ENCODE measurements around the gene RAP1B. TPM values are rescaled to one million over a fixed set of nuclear protein-coding genes. Genes with fewer than 3 reads are reported as not detected.

RAP1B gene
- total RNA-seq, 1 donor from 2014 or later: 134 TPM

DNA sequence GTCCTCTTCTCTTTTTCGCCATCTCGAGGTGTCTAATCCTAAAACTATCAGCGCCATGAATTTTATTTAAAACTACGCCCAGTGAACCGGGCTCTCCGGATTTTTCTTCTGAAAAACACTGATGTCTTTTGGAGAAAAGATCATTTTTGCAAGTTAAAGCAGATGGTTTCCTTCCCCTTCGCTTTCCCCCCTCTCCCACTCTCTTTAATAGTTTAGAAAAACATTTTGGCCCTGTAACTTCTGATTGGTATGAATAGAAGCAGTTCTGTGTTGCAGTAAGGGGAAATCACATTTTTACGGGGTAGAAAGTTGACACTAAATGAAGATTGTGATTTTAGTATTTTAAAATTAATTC, 1.1 kb downstream of the RAP1B start:
- no peak for DNase-seq (ENCODE audit: low read depth in 2 of 2)

- DNase-seq (ENCODE audit: low read depth in 2 of 2): peak; percentile 47 to 73
These were observed 1.5 kb downstream of the RAP1B start for GRCh38 chr12:68612202-68612601.

DNA sequence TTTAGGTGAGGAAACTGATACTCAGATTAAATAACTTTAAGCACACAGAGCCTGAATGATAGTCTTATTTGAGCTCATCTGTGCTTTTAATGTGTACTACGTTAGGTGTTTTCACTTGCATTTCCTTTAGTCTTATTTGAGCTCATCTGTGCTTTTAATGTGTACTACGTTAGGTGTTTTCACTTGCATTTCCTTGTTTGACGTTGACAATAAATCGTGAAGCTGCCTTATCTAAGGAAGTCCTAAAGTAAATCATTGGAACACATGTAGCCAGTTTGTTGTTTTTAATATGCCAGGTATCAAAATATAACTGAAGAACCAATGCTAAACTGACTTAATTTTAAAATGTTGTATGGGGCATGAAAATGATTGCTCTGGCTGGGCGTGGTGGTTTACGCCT, 2.0 kb downstream of the RAP1B start:
- peak in 1 of 2 donors; percentile 23 for DNase-seq (ENCODE audit: low read depth in 2 of 2)

DNA sequence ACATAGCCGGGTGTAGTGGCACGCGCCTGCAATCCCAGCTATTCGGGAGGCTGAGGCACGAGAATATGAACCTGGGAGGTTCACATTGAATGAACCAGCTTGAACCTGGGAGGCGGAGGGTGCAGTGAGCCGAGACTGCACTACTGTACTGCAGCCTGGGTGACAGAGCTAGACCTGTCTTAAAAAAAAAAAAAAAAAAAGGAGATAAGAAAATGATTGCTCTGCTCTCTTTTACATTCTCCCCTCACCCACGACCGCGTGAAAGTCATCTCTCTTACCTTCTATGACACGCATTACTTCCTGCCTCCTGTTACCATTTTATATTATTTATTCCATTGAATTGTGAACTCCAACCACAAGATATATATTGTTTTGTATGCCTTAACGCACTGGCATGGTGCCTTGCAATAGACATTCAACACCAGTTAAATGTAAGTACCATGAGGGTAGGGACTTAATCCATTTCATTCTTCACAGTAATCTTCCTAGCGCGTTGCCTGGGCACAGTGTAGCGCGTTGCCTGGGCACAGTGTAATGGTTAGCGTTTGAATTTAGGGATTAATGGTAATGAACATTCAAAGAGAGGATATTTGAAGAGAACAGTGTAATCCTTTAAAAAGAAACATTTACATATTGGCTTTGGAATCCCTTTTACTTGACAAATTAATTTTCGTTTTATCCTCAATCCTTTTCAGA, 2.7 kb downstream of the RAP1B start:
- DNase-seq (ENCODE audit: low read depth in 2 of 2): no peak

DNA sequence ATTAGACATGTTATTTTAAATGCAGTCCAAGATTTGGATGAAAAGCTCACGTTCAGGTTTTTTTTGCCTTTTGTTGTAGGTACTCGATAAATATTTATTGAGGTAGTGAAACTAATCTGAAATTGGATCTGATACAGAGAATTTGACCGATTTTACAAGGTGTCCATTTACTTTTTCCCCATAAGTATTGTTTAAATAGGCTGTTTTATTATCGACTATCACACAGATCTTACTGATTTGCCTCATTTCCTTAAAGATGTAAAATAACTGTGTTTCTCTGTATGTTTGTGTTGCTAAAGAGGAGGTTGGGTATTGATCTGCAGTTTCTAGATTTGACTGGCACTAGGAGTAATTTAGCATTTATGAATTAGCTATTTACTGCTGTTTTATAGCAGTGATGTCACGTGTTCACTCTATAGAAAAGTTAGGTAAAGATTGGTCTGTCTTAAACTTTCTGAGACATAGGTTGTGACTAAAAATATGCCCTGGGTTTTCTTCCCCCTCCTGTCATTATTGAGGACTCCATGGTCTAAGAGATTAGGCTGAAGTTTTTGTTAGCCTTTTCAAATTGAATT, 3.5 kb downstream of the RAP1B start:
- no peak for DNase-seq (ENCODE audit: low read depth in 2 of 2)

DNA sequence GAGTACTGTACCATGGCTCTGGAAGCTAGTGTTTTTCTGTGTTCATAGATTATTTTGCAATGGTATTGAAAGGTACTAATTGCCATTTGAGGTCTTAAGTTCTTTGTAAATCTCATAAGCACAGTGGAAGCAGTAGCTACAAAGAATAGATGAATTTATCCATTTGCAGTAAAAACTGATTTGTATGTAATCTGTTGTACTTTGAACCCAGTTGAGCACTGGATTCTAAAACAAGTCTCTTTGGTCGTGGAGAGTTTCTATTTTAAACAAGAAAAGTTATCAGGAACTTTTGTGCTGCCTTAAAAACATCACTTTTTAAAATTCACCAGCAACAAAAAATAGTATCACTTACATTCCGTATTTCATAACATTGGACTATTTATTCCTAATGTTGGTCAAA, 4.1 kb downstream of the RAP1B start:
- DNase-seq (ENCODE audit: low read depth in 2 of 2): no peak

GRCh38 chr12:68617160-68617926, 6.6 kb downstream of the RAP1B start:
- peak in 1 of 2 donors; percentile 48 for DNase-seq (ENCODE audit: low read depth in 2 of 2)

- peak in 1 of 2 donors; percentile 7 for DNase-seq (ENCODE audit: low read depth in 2 of 2)
These were observed 8.8 kb downstream of the RAP1B start for GRCh38 chr12:68619541-68619940.

GRCh38 chr12:68620519-68621471, 10.1 kb downstream of the RAP1B start:
- no peak for DNase-seq (ENCODE audit: low read depth in 2 of 2)

DNA sequence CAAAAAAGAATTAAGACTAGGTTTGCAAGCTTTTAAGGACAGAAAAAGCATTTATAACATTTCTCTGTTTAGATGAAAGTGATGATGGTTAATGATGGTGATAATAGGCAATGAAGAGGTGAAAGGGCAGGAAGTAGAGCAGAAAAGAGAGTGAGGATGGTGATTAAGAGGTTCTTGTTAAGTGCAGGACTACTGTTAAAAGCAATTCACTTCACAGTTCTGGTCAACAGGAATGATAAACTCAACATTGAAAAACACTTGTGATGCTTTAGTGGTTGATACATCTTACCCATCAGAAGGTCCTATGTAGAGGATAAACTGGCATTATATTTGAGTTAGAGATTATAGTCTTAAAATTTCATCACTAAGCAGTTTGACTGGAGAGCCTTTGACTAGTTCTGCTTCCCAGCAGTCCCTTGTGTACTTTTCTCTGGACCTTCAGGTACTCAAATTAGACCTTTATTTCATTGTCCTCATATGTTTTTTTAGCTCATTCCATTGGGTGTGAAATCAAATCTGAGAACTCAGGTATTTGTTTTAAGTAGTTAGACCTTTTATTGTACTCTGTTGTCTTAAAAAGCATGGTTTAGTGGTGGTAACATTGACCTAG, 10.9 kb downstream of the RAP1B start:
- no peak for DNase-seq (ENCODE audit: low read depth in 2 of 2)

DNA sequence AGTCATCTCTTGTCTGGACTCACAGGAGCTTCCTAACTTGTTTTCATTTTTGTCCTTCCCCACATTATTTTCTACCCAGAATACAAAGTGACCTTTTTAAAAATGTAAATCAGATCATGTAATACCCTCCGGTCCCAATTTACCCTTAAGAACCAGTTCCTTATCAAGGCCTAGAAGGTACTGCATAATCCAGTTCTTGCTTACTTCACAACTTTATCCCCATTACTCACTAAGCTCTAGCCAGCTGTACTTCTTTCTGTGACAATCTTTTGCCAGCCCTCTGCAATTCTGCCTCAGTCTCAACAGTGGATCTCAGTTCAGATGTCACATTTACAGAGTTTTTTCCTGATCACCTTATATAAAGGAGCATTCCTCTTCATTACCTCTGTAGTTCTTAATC, 11.6 kb downstream of the RAP1B start:
- DNase-seq (ENCODE audit: low read depth in 2 of 2): no peak

- no peak for DNase-seq (ENCODE audit: low read depth in 2 of 2)
These were observed 12.4 kb downstream of the RAP1B start for GRCh38 chr12:68623059-68623458.

DNA sequence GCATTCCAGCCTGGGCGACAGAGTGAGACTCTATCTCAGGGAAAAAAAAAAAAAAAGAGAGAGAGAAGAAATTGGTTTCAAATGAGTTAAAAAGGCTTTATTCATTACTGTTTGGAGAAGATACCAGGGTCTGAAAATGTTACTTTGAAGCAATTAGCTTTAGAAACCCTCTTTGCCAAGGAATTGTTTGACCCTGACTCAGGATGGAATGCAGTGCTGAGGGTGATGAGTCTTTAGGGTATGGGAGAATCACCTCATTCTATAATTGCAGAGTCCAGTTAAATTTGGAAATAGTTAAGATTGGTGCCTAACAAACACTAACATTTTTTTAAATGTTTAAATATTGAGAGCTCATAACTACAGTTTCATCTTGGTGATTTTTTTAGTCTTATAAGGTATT, 13.3 kb downstream of the RAP1B start:
- DNase-seq (ENCODE audit: low read depth in 2 of 2): no peak

GRCh38 chr12:68624933-68625332, 14.2 kb downstream of the RAP1B start:
- DNase-seq (ENCODE audit: low read depth in 2 of 2): no peak

DNA sequence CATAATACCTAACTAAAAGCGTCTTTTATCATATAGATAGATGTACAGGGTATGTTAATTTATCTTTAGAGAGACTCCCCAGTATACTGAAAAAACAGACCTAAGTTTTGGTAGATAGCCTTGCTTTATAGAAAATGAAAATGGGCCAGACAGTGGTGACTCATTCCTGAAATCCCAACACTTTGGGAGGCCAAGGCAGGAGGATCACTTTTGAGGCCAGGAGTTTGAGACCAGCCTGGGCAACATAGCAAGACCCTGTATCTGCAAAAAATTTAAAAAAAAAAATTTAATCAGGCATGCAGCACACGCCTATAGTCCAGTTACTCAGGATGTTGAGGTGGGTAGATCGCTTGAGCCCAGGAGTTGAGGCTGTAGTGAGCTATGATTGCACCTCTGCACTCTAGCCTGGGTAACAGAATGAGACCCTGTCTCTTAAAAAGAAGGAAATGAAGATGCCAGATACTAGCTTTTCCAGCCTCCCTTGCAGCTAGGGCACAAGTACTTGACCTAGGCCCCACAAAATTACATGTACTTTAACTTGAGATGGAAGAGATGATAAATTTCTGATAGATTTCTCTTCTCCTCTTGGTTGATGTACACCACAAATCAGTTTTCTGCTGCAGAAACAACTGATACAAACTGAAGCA, 17.1 kb downstream of the RAP1B start:
- no peak for DNase-seq (ENCODE audit: low read depth in 2 of 2)

DNA sequence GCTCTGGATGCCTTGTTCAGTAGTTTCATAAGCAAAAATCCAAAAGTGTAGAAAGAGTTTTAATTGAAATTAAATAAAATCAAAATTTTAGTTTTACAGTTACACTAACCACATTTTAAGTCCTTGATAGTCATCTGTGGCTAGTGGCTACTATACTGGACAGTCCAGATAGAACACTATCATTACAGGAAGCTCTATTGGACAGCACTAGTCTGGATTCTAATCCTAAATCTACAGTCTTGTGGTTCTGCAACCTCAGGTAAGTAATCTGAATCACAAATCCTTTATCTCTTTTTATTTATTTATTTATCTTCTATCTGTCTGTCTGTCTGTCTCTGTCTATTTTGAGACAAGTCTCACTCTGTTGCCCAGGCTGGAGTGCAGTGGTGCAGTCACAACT, 18.0 kb downstream of the RAP1B start:
- DNase-seq (ENCODE audit: low read depth in 2 of 2): no peak

DNA sequence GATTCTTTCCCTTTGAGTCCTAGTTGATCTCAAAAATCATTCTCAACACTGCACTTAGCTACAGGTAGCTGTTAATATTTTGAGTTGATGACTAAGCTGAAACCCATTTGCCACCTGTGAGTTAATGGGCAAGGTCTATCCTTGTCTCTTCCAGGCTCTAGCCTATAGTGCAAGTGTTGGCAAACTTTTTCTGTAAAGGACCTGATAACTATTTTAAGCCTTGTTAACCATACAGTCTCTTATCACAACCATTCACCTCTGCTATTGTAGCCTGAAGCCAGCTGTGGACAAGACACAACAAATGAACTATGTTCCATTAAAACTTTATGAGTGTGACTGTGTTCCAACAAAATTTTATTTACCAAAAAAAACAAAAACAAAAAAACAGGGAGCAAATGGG, 19.4 kb downstream of the RAP1B start:
- DNase-seq (ENCODE audit: low read depth in 2 of 2): no peak

- DNase-seq (ENCODE audit: low read depth in 2 of 2): no peak
These were observed 19.9 kb downstream of the RAP1B start for GRCh38 chr12:68630598-68630997.

DNA sequence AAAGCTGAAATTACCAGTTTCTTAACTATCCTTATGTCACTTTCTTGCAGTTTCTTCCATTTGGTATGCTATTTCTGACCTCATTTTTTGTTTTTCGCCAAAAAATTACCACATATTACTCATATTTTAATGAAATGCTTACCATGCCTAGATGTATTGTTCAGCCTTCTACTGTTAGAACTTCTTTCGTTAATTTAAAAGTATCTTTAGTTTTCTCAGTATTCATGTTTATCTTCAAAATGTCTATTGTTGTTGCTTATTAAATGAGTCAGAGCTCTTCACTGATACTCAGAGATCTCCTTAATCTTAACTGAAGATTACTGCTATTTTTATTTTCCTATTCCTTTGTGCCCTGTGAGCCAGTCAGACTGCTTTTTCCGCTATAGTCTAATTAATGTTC, 20.5 kb downstream of the RAP1B start:
- no peak for DNase-seq (ENCODE audit: low read depth in 2 of 2)

DNA sequence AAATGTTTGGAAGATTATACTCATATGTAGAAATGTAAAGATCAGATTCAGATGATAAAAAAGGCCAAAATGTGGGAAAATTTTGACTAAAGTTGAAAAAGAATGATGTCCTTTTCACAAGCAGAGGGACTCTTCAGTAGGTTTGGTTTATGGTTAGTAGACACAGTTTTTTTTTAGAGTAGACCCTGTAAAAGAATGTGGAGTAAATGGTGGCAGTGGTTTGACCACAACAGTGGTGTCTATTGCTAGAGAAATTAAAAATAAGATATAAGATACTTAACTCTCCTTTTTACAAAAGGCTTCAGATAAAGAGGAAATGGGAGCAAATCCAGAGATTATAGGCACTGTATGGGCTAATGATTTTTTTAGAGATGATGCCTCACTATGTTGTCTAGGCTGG, 21.8 kb downstream of the RAP1B start:
- DNase-seq (ENCODE audit: low read depth in 2 of 2): no peak
